Mammary epithelial cell (primary cell): ENCODE measurements around the gene SEMA5A.

Experiments used
- CTCF ChIP-seq, 2 donors: IDR thresholded peaks in 1 of 2; conservative IDR thresholded peaks in 1 of 2; 2 replicates each; pipeline ENCODE4 v1.5.1; 2011 to 2012; ENCODE audit warnings: inconsistent platforms in 2 of 2, low read length in 2 of 2, mild to moderate bottlenecking in 2 of 2, control low read depth in 1 of 2, low read depth in 1 of 2; ENCODE audit not compliant: insufficient read depth in 1 of 2; ENCODE audit errors: extremely low read depth in 1 of 2
- EZH2 ChIP-seq: IDR thresholded peaks from 2 replicates; pipeline ENCODE4 v1.6.1; 2012; ENCODE audit warnings: low read length, inconsistent platforms, borderline replicate concordance

- TF ChIP-seq EZH2 (no peak), CTCF (conservative IDR thresholded peaks at IDR 0.05 in 1 of 2, IDR thresholded peaks at IDR 0.05 in 1 of 2; ENCODE audit: extremely low read depth in 1 of 2, insufficient read depth in 1 of 2, low read depth in 1 of 2, low read length in 2 of 2) (no peak)
Measured at GRCh38 chr5:9431496-9432258, 114.2 kb downstream of the SEMA5A start.
